ENCODE data around the gene OR2AE1. TPM values are rescaled to one million over a fixed set of nuclear protein-coding genes. Genes with fewer than 3 reads are reported as not detected.
A peak's percentile ranks its signal among the peaks of the same experiment; 100 is the strongest.

Gene OR2AE1
- total RNA-seq, 1 donor: 0.72 TPM

GRCh38 chr7:99843808-99844207 lies 33.0 kb downstream of the OR2AE1 start:
- Histone ChIP-seq H3K79me2 (ENCODE audit: insufficient read depth, low read length) (no peaks in the 10 kb centered on the region), H3K4me3 (ENCODE audit: insufficient read depth, low read length) (no peak overlapping the region), H3K4me1 (ENCODE audit: insufficient read depth, low read length) (peaks cover 3% of the 10 kb centered on the region), H3K27me3 (ENCODE audit: insufficient read depth, low read length) (peaks cover 54% of the 10 kb centered on the region), H3K4me2 (ENCODE audit: insufficient read depth, low read length) (no peak overlapping the region), H4K20me1 (ENCODE audit: insufficient read depth, low read length) (no peaks in the 10 kb centered on the region), H3K9me3 (ENCODE audit: low read depth, low read length) (no peaks in the 10 kb centered on the region), H3K36me3 (ENCODE audit: insufficient read depth, low read length) (no peaks in the 10 kb centered on the region), H3K27ac (ENCODE audit: low read depth, low read length) (no peak overlapping the region), H2AFZ (ENCODE audit: low read length) (no peak overlapping the region)
- TF ChIP-seq, protein P1, sequence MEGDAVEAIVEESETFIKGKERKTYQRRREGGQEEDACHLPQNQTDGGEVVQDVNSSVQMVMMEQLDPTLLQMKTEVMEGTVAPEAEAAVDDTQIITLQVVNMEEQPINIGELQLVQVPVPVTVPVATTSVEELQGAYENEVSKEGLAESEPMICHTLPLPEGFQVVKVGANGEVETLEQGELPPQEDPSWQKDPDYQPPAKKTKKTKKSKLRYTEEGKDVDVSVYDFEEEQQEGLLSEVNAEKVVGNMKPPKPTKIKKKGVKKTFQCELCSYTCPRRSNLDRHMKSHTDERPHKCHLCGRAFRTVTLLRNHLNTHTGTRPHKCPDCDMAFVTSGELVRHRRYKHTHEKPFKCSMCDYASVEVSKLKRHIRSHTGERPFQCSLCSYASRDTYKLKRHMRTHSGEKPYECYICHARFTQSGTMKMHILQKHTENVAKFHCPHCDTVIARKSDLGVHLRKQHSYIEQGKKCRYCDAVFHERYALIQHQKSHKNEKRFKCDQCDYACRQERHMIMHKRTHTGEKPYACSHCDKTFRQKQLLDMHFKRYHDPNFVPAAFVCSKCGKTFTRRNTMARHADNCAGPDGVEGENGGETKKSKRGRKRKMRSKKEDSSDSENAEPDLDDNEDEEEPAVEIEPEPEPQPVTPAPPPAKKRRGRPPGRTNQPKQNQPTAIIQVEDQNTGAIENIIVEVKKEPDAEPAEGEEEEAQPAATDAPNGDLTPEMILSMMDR (IDR thresholded peaks at IDR 0.05; ENCODE audit: extremely low read depth, low read depth, low read length): no peak
- peak; percentile 6 for DNase-seq (ENCODE audit: insufficient read length, low spot score, missing footprints)

DNA sequence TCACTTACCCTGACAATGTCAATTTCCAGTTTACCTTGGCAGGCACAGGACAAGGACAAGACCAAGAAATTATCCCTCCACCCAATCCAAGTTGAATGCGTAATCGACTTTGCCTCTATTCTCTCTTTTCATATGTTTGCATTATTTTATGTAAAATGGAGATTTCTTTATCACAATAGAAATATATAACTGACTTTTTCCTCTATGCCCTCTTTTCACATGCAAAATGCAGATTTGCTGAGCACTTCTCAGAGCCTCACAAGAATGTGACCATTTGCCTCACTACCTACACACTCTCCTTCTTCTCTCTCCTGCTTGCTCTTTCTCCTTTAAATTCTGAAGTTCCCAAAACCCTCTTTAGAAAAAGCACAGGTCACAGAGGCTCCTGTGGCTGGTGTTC lies 33.9 kb downstream of the OR2AE1 start:
- Histone ChIP-seq H3K27me3 (ENCODE audit: insufficient read depth, low read length) (peaks cover 50% of the 10 kb centered on the region), H3K36me3 (ENCODE audit: insufficient read depth, low read length) (no peaks in the 10 kb centered on the region), H2AFZ (ENCODE audit: low read length) (no peak overlapping the region), H3K4me1 (ENCODE audit: insufficient read depth, low read length) (peaks cover 3% of the 10 kb centered on the region), H3K79me2 (ENCODE audit: insufficient read depth, low read length) (no peaks in the 10 kb centered on the region), H3K4me2 (ENCODE audit: insufficient read depth, low read length) (no peak overlapping the region), H3K9me3 (ENCODE audit: low read depth, low read length) (no peaks in the 10 kb centered on the region), H3K27ac (ENCODE audit: low read depth, low read length) (no peak overlapping the region), H3K4me3 (ENCODE audit: insufficient read depth, low read length) (no peak overlapping the region), H4K20me1 (ENCODE audit: insufficient read depth, low read length) (no peaks in the 10 kb centered on the region)
- no peak for DNase-seq (ENCODE audit: insufficient read length, low spot score, missing footprints)
- TF ChIP-seq, protein P1 (IDR thresholded peaks at IDR 0.05; ENCODE audit: extremely low read depth, low read depth, low read length): no peak

GRCh38 chr7:99840136-99840869 lies 36.5 kb downstream of the OR2AE1 start:
- H3K79me2 ChIP-seq (ENCODE audit: insufficient read depth, low read length): no peaks in the 10 kb centered on the region
- no peaks in the 10 kb centered on the region for H3K9me3 ChIP-seq (ENCODE audit: low read depth, low read length)
- H2AFZ ChIP-seq (ENCODE audit: low read length): no peak overlapping the region
- no peak overlapping the region for H3K4me2 ChIP-seq (ENCODE audit: insufficient read depth, low read length)
- H3K27ac ChIP-seq (ENCODE audit: low read depth, low read length): no peak overlapping the region
- H3K36me3 ChIP-seq (ENCODE audit: insufficient read depth, low read length): no peaks in the 10 kb centered on the region
- no peak overlapping the region for H3K4me3 ChIP-seq (ENCODE audit: insufficient read depth, low read length)
- no peak for DNase-seq (ENCODE audit: insufficient read length, low spot score, missing footprints)
- no peaks in the 10 kb centered on the region for H4K20me1 ChIP-seq (ENCODE audit: insufficient read depth, low read length)
- TF ChIP-seq, protein P1 (IDR thresholded peaks at IDR 0.05; ENCODE audit: extremely low read depth, low read depth, low read length): no peak
- H3K4me1 ChIP-seq (ENCODE audit: insufficient read depth, low read length): peaks cover 3% of the 10 kb centered on the region
- H3K27me3 ChIP-seq (ENCODE audit: insufficient read depth, low read length): peaks cover 45% of the 10 kb centered on the region

DNA sequence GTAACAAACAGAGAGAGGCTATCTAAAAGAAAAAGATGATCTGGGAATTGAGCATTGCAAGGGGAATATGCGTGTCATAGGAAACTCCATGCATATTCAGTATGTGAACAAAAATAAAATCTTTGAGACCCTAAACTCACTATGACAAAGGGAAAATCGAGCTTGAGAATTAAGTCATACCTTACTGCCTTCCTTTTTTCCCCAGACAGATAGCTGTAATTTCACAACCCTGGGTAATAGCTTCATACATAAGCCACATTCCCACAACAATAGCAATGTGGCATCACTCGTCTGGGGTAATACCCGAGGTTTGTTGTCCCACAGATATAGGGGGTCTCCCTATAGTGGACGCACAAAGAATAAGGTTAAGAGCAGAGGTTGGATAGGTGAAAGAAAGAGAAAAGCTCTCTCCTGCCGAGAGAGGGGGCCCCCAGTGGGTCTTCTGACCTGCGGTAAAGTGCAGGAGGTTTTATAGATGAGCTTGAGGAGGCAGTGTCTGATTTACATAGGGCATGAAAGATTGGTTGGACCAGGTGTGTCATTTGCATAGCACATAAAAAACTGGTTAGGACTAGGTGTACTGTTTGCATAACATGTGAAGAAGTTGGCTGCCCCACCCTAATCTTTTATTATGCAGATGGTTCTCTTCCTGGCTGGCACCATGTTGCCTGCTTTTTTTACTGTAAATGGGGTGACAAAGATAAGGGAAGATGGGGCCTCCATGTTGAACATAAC lies 37.4 kb downstream of the OR2AE1 start:
- no peaks in the 10 kb centered on the region for H3K36me3 ChIP-seq (ENCODE audit: insufficient read depth, low read length)
- peaks cover 50% of the 10 kb centered on the region for H3K27me3 ChIP-seq (ENCODE audit: insufficient read depth, low read length)
- no peaks in the 10 kb centered on the region for H3K79me2 ChIP-seq (ENCODE audit: insufficient read depth, low read length)
- H3K4me1 ChIP-seq (ENCODE audit: insufficient read depth, low read length): peaks cover 3% of the 10 kb centered on the region
- no peaks in the 10 kb centered on the region for H3K9me3 ChIP-seq (ENCODE audit: low read depth, low read length)
- no peak overlapping the region for H3K4me2 ChIP-seq (ENCODE audit: insufficient read depth, low read length)
- H3K27ac ChIP-seq (ENCODE audit: low read depth, low read length): no peak overlapping the region
- H2AFZ ChIP-seq (ENCODE audit: low read length): no peak overlapping the region
- no peak overlapping the region for H3K4me3 ChIP-seq (ENCODE audit: insufficient read depth, low read length)
- DNase-seq (ENCODE audit: insufficient read length, low spot score, missing footprints): peak; percentile 9
- H4K20me1 ChIP-seq (ENCODE audit: insufficient read depth, low read length): no peaks in the 10 kb centered on the region
- TF ChIP-seq, protein P1 (IDR thresholded peaks at IDR 0.05; ENCODE audit: extremely low read depth, low read depth, low read length): no peak
